ENCODE data around the gene LGR6. TPM values are rescaled to one million over a fixed set of nuclear protein-coding genes. Genes with fewer than 3 reads are reported as not detected.

LGR6 gene
- total and polyA plus RNA-seq, 2 of the 4 experiments (the other 2 are of a cell fraction) = not detected

DNA sequence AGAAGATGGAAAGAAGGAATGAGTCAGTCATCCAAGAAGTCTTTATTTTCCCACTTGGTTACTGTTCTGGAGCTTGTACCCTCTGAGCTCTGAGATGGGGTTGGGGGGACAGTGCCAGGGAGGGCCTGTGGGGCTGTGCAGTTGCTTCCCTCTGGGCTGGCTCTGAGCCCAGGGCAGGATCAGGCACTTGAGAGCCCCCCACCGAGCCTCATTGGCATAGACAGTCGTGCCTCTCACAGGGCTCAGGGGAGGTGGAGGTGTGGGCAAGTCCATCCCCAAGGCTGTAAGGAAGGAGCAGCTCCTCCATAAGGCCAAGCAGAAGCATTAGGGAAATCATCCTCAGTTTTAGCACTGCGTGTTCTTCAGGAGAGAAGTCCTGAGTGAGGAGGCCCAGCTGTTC, 46.6 kb upstream of the LGR6 start:
- H2BK5ac ChIP-seq (ENCODE audit: low read depth, low read length, poor library complexity, severe bottlenecking) = no peak overlapping the region
- peaks cover 4% of the 10 kb centered on the region for H3K4me1 ChIP-seq (ENCODE audit: control insufficient read depth, insufficient read depth, low read length)
- no peak overlapping the region for H3K56ac ChIP-seq (ENCODE audit: extremely low read depth, insufficient read depth, low read length)
- no CpG with 5 or more reads among the region's 3 CpGs for WGBS, 2 experiments (ENCODE audit: extremely low coverage in 2 of 2, insufficient read length in 1 of 2)
- no peak overlapping the region for H2BK120ac ChIP-seq (ENCODE audit: low read depth, low read length)
- no peak overlapping the region for H4K5ac ChIP-seq (ENCODE audit: low read depth, low read length)
- no peak overlapping the region for H3K9ac ChIP-seq (ENCODE audit: low read depth, low read length)
- no peak overlapping the region for H2BK15ac ChIP-seq (ENCODE audit: low read depth, low read length)
- intact Hi-C loops (cut with micrococcal nuclease) (no loop called here), in situ Hi-C loops (cut with MboI; ENCODE audit: low sequenced_read_pairs) (loop anchor here (25.0 kb wide), 1 partner anchor 610 kb away; the partner anchor contains the start of gene NAV1), dilution Hi-C loops (cut with HindIII; ENCODE audit: low sequenced_read_pairs, unreplicated experiment) (no loop called here)
- H2AK5ac ChIP-seq (ENCODE audit: low read depth, low read length) = no peak overlapping the region
- no peak overlapping the region for H2AK9ac ChIP-seq (replicated peaks; ENCODE audit: low read depth, low read length, poor library complexity)
- H3K4me3 ChIP-seq (ENCODE audit: insufficient read depth, low read depth, low read length) = no peak overlapping the region
- H3K4ac ChIP-seq (ENCODE audit: low read depth, low read length) = no peak overlapping the region
- H4K8ac ChIP-seq (ENCODE audit: low read depth in 2 of 2, low read length in 2 of 2) = no peak overlapping the region
- CTCF ChIA-PET = no interaction called here
- H2AFZ ChIP-seq (replicated peaks; ENCODE audit: low read length, poor library complexity) = no peak overlapping the region
- peaks cover 21% of the 10 kb centered on the region for H4K20me1 ChIP-seq (ENCODE audit: insufficient read depth, low read length)
- no peak overlapping the region for H3K4me2 ChIP-seq (ENCODE audit: low read depth, low read length)
- no TSS peak for BruUV-seq (replicated peaks)
- H3K18ac ChIP-seq (ENCODE audit: low read depth, low read length) = no peak overlapping the region
- no peak for DNase-seq
- ATAC-seq (ENCODE audit: low read depth) = no peak
- H3K36me3 ChIP-seq (ENCODE audit: control insufficient read depth, insufficient read depth, low read length) = no peaks in the 10 kb centered on the region
- H3K27me3 ChIP-seq (ENCODE audit: control insufficient read depth, insufficient read depth, low read length) = peaks cover 8% of the 10 kb centered on the region; the same call in 1 of the 2 replicates
- peaks cover 5% of the 10 kb centered on the region; the same call in 1 of the 2 replicates for H3K9me1 ChIP-seq (ENCODE audit: insufficient read depth, low read length)
- no peak overlapping the region for H3K23ac ChIP-seq (ENCODE audit: low read depth, low read length)
- no peak overlapping the region for H3K14ac ChIP-seq (replicated peaks; ENCODE audit: low read depth, low read length)
- H4K91ac ChIP-seq (ENCODE audit: insufficient read depth, low read depth, low read length) = no peak overlapping the region
- H3K27ac ChIP-seq (ENCODE audit: insufficient read depth, low read length) = no peak overlapping the region
- no peak for TF ChIP-seq NFE2L2 (IDR thresholded peaks at IDR 0.05; ENCODE audit: low read depth, low read length)
- TF ChIP-seq USF2 (IDR thresholded peaks at IDR 0.05; ENCODE audit: low read depth, low read length) = no peak
- TF ChIP-seq ELK1 (IDR thresholded peaks at IDR 0.05; ENCODE audit: borderline replicate concordance, low read depth, low read length) = no peak
- TF ChIP-seq SMC3 (IDR thresholded peaks at IDR 0.05; ENCODE audit: low read depth, low read length) = no peak
- TF ChIP-seq RCOR1 (IDR thresholded peaks at IDR 0.05; ENCODE audit: insufficient replicate concordance, low read length) = no peak
- no peak for TF ChIP-seq MAFK (IDR thresholded peaks at IDR 0.05; ENCODE audit: low read depth, low read length)
- no peak for TF ChIP-seq FOS (IDR thresholded peaks at IDR 0.05; ENCODE audit: low read depth, low read length)
- no peak for TF ChIP-seq POLR2A (IDR thresholded peaks at IDR 0.05; ENCODE audit: low read depth, low read length)
- no peak for TF ChIP-seq RAD21 (IDR thresholded peaks at IDR 0.05; ENCODE audit: low read length)
- TF ChIP-seq MXI1 (IDR thresholded peaks at IDR 0.05; ENCODE audit: borderline replicate concordance, low read depth, low read length) = no peak
- no peak for TF ChIP-seq CEBPB (IDR thresholded peaks at IDR 0.05; ENCODE audit: low read depth, low read length)
- no peak for TF ChIP-seq BHLHE40 (IDR thresholded peaks at IDR 0.05; ENCODE audit: low read depth, low read length)
- TF ChIP-seq RFX5 (IDR thresholded peaks at IDR 0.05; ENCODE audit: low read depth, low read length) = no peak
- no peak for TF ChIP-seq MAZ (IDR thresholded peaks at IDR 0.05; ENCODE audit: borderline replicate concordance, low read depth, low read length)
- TF ChIP-seq, protein P1, sequence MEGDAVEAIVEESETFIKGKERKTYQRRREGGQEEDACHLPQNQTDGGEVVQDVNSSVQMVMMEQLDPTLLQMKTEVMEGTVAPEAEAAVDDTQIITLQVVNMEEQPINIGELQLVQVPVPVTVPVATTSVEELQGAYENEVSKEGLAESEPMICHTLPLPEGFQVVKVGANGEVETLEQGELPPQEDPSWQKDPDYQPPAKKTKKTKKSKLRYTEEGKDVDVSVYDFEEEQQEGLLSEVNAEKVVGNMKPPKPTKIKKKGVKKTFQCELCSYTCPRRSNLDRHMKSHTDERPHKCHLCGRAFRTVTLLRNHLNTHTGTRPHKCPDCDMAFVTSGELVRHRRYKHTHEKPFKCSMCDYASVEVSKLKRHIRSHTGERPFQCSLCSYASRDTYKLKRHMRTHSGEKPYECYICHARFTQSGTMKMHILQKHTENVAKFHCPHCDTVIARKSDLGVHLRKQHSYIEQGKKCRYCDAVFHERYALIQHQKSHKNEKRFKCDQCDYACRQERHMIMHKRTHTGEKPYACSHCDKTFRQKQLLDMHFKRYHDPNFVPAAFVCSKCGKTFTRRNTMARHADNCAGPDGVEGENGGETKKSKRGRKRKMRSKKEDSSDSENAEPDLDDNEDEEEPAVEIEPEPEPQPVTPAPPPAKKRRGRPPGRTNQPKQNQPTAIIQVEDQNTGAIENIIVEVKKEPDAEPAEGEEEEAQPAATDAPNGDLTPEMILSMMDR (conservative IDR thresholded peaks at IDR 0.05; ENCODE audit: low read depth, low read length) = no peak
- no peak for TF ChIP-seq CHD1 (IDR thresholded peaks at IDR 0.05; ENCODE audit: low read depth, low read length)
- POLR2A ChIA-PET (ENCODE audit: unreplicated experiment) = no interaction called here
- H2BK20ac ChIP-seq (ENCODE audit: low read depth, low read length) = no peak overlapping the region
- H3K9me3 ChIP-seq (ENCODE audit: control insufficient read depth, insufficient read depth, low read length) = no peaks in the 10 kb centered on the region
- H3K79me1 ChIP-seq (ENCODE audit: low read depth in 1 of 2, low read length in 2 of 2) = peaks cover 14 to 28% of the 10 kb centered on the region in 2 experiments
